ENCODE measurements around the gene KPNA6.

DNA sequence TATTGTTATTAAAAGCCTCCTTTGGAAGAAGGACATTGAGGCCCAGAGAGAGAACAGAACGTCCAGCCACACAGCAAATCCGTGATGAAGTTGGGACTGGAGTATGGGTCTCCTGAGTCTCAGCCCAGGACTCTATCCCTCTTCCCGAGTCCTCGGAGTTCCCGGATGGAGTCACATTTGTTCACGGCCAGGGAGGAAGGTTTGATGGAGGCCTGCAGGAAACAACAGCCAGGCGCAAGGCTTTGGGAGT is 71.3 kb downstream of the KPNA6 start:
- TF ChIP-seq, protein P1, sequence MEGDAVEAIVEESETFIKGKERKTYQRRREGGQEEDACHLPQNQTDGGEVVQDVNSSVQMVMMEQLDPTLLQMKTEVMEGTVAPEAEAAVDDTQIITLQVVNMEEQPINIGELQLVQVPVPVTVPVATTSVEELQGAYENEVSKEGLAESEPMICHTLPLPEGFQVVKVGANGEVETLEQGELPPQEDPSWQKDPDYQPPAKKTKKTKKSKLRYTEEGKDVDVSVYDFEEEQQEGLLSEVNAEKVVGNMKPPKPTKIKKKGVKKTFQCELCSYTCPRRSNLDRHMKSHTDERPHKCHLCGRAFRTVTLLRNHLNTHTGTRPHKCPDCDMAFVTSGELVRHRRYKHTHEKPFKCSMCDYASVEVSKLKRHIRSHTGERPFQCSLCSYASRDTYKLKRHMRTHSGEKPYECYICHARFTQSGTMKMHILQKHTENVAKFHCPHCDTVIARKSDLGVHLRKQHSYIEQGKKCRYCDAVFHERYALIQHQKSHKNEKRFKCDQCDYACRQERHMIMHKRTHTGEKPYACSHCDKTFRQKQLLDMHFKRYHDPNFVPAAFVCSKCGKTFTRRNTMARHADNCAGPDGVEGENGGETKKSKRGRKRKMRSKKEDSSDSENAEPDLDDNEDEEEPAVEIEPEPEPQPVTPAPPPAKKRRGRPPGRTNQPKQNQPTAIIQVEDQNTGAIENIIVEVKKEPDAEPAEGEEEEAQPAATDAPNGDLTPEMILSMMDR (IDR thresholded peaks at IDR 0.05): no peak
- TF ChIP-seq POLR2A (IDR thresholded peaks at IDR 0.05): no peak

All from uterus (tissue), 2 donors.